ENCODE results near the gene PIK3C3. TPM values are rescaled to one million over a fixed set of nuclear protein-coding genes. Genes with fewer than 3 reads are reported as not detected.
"Not testable (repeated sequence)": the region's sequence is repeated elsewhere in the genome, so short reads cannot be mapped to it uniquely, and the experiment has no call there.

Gene PIK3C3
- total RNA-seq, 4 donors from 2014 or later, result 61.3 to 77.4 (median 72.5) TPM

- H3K9me3 ChIP-seq, result no peaks in the 10 kb centered on the region
- intact Hi-C loops (cut with DNase I), result no loop called here
These were observed 151.8 kb downstream of the PIK3C3 start for GRCh38 chr18:42106784-42107183.

DNA sequence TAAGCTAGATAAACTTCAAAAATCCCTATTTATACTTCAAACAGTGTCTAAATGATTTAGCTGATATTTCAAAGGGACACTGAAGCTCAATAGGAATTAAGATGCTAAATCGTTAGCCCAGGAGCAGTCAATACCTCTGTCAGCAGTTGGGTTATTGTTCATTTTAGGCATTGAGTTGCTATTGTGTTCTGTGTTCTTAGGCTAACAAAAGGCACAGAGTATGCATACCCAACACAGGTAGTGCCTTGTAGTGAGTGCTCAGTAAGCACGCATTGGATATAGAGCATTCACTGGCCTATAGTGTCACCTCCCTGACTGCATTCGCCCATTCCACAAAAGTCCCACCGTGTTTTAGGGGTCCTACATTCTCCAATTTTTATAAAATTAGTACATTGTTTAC lies 152.3 kb downstream of the PIK3C3 start:
- intact Hi-C loops (cut with DNase I), result no loop called here

More at GRCh38 chr18:42106784-42107183, 151.8 kb downstream of the PIK3C3 start:
- TF ChIP-seq, protein P1, sequence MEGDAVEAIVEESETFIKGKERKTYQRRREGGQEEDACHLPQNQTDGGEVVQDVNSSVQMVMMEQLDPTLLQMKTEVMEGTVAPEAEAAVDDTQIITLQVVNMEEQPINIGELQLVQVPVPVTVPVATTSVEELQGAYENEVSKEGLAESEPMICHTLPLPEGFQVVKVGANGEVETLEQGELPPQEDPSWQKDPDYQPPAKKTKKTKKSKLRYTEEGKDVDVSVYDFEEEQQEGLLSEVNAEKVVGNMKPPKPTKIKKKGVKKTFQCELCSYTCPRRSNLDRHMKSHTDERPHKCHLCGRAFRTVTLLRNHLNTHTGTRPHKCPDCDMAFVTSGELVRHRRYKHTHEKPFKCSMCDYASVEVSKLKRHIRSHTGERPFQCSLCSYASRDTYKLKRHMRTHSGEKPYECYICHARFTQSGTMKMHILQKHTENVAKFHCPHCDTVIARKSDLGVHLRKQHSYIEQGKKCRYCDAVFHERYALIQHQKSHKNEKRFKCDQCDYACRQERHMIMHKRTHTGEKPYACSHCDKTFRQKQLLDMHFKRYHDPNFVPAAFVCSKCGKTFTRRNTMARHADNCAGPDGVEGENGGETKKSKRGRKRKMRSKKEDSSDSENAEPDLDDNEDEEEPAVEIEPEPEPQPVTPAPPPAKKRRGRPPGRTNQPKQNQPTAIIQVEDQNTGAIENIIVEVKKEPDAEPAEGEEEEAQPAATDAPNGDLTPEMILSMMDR (IDR thresholded peaks at IDR 0.05), result no peak
- TF ChIP-seq POLR2A (IDR thresholded peaks at IDR 0.05), result no peak
- no peaks in the 10 kb centered on the region for H3K27me3 ChIP-seq
- no peaks in the 10 kb centered on the region for H3K36me3 ChIP-seq
- H3K4me1 ChIP-seq, result no peaks in the 10 kb centered on the region
- DNase-seq, result no peak
- H3K27ac ChIP-seq, result no peak overlapping the region
- WGBS, 2 donors, result 63 to 89% methylated on average over 2 of the region's 2 CpGs
- H3K4me3 ChIP-seq (replicated peaks in 1 of 3), result no peak overlapping the region

DNA sequence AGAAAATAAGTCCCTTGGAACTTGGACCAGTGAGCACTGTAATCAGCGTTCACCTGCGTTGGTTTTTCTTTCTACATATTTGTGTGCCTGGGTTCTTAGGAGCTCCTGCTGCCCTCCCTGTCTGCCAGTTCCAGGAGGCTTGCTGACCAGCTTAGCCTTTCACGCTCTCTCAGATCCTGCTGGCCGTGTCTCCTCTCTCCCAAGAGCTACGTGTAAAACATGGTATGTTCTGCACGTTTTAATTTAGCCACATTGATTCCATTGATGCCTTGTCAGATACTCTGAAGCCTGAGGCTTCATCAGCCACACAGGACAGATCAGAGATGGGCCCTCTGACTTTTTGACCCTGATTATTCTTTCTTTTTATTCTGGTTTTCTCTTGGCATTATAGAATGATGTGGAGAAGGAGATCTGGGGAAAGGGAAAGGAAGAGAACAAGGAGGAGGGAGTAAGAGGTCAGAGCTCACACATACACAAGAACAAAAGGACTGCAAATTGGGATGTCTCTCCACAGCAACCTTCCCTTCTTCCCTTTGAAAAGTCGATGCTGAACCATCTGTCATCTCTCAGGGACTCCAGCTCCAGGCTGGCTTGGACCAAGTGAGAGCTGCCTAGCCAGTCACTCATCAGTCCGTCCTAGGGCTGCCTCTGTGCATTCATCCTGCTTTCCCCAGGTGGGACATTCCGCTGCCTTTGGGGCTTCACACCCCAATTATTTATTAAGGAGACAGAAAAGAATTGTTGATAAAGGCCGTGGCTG lies 152.8 kb downstream of the PIK3C3 start:
- no peaks in the 10 kb centered on the region for H3K4me1 ChIP-seq
- no peaks in the 10 kb centered on the region for H3K9me3 ChIP-seq
- H3K27ac ChIP-seq, result no peak overlapping the region
- peak in 1 of 2 donors; percentile 2 for DNase-seq
- TF ChIP-seq, protein P1 (IDR thresholded peaks at IDR 0.05), result no peak
- TF ChIP-seq POLR2A (IDR thresholded peaks at IDR 0.05), result no peak
- intact Hi-C loops (cut with DNase I), result no loop called here
- H3K4me3 ChIP-seq (replicated peaks in 1 of 3), result no peak overlapping the region
- H3K27me3 ChIP-seq, result no peaks in the 10 kb centered on the region
- no peaks in the 10 kb centered on the region for H3K36me3 ChIP-seq
- 66 to 67% methylated on average over 10 of the region's 10 CpGs for WGBS, 2 donors

More for the DNA sequence above, 152.3 kb downstream of the PIK3C3 start:
- no peak overlapping the region for H3K4me3 ChIP-seq (replicated peaks in 1 of 3)
- no peaks in the 10 kb centered on the region for H3K4me1 ChIP-seq
- 88 to 92% methylated on average over 4 of the region's 4 CpGs for WGBS, 2 donors
- no peak for DNase-seq
- no peaks in the 10 kb centered on the region for H3K9me3 ChIP-seq
- no peaks in the 10 kb centered on the region for H3K27me3 ChIP-seq
- no peak overlapping the region for H3K27ac ChIP-seq
- TF ChIP-seq POLR2A (IDR thresholded peaks at IDR 0.05), result no peak
- TF ChIP-seq, protein P1 (IDR thresholded peaks at IDR 0.05), result no peak
- no peaks in the 10 kb centered on the region for H3K36me3 ChIP-seq

GRCh38 chr18:42112147-42112546 lies 157.1 kb downstream of the PIK3C3 start:
- whole genome bisulfite sequencing, 2 donors, result 81 to 83% methylated on average over 5 of the region's 5 CpGs
- intact Hi-C loops (cut with DNase I); DNase-seq; H3K36me3 ChIP-seq; H3K9me3 ChIP-seq; H3K27ac ChIP-seq; H3K27me3 ChIP-seq; H3K4me3 ChIP-seq (replicated peaks in 1 of 3); H3K4me1 ChIP-seq: not testable (repeated sequence)

- Histone ChIP-seq H3K4me3 (replicated peaks in 1 of 3) (no peak overlapping the region), H3K36me3 (no peaks in the 10 kb centered on the region), H3K9me3 (no peaks in the 10 kb centered on the region), H3K4me1 (peaks cover 0 to 6% of the 10 kb centered on the region in 2 donors), H3K27ac (no peak overlapping the region), H3K27me3 (no peaks in the 10 kb centered on the region)
- no peak for TF ChIP-seq POLR2A (IDR thresholded peaks at IDR 0.05)
- TF ChIP-seq, protein P1 (IDR thresholded peaks at IDR 0.05), result no peak
- 87 to 90% methylated on average over 10 of the region's 10 CpGs for WGBS, 2 donors
- DNase-seq, result no peak
- intact Hi-C loops (cut with DNase I), result no loop called here
These were observed 157.8 kb downstream of the PIK3C3 start for GRCh38 chr18:42112657-42113420.
